Smooth muscle cell (in vitro differentiated cells): Measurements from ENCODE around the gene PAX3. TPM values are rescaled to one million over a fixed set of nuclear protein-coding genes. Genes with fewer than 3 reads are reported as not detected.

Source experiments
- DNase-seq: peaks from one replicate; lab custom pipeline; 2025; ENCODE audit not compliant: unreplicated experiment; lab: John Stamatoyannopoulos, UW
- H2AFZ ChIP-seq: fragments of 200-600 bp; sonication (generic); 2 replicates; pipeline ENCODE4 v1.6.0; 2016; ENCODE audit warnings: antibody characterized with exemption, low read depth, mild to moderate bottlenecking
- H3F3A ChIP-seq: fragments of 200-600 bp; sonication (generic); 2 replicates; pipeline ENCODE4 v1.6.0; 2017; ENCODE audit warnings: antibody characterized with exemption, low read depth
- H3K27ac ChIP-seq: fragments of 200-600 bp; sonication (generic); 2 replicates; pipeline ENCODE4 v1.5.1; 2016; ENCODE audit warnings: low read depth, mild to moderate bottlenecking
- H3K27me3 ChIP-seq: fragments of 200-600 bp; sonication (generic); 2 replicates; pipeline ENCODE4 v1.6.1; 2016; ENCODE audit warnings: low read depth, mild to moderate bottlenecking
- H3K36me3 ChIP-seq: fragments of 200-600 bp; sonication (generic); 2 replicates; pipeline ENCODE4 v1.5.1; 2016; ENCODE audit warnings: low read depth
- H3K4me1 ChIP-seq: fragments of 200-600 bp; sonication (generic); 2 replicates; pipeline ENCODE4 v1.5.1; 2016; ENCODE audit warnings: low read depth
- H3K4me2 ChIP-seq: fragments of 200-600 bp; sonication (generic); 2 replicates; pipeline ENCODE4 v1.6.0; 2016; ENCODE audit warnings: mild to moderate bottlenecking
- H3K4me3 ChIP-seq: fragments of 200-600 bp; sonication (generic); 2 replicates; pipeline ENCODE4 v1.5.1; 2016; ENCODE audit warnings: mild to moderate bottlenecking
- H3K79me2 ChIP-seq: fragments of 200-600 bp; sonication (generic); 2 replicates; pipeline ENCODE4 v1.6.0; 2016; ENCODE audit warnings: low read depth, mild to moderate bottlenecking
- H3K9ac ChIP-seq: fragments of 200-600 bp; sonication (generic); 2 replicates; pipeline ENCODE4 v1.6.0; 2016; ENCODE audit warnings: low read depth
- H3K9me3 ChIP-seq: fragments of 200-600 bp; sonication (generic); replicated peaks from 2 replicates; pipeline ENCODE4 v1.5.1; 2016; ENCODE audit warnings: low read depth
- H4K20me1 ChIP-seq: fragments of 200-600 bp; sonication (generic); 2 replicates; pipeline ENCODE4 v1.6.0; 2016; ENCODE audit warnings: low read depth
- CTCF ChIP-seq: fragments of 200-600 bp; sonication (generic); IDR thresholded peaks from 2 replicates; pipeline ENCODE4 v1.5.1; 2017; ENCODE audit warnings: borderline replicate concordance, mild to moderate bottlenecking, antibody characterized with exemption; ENCODE audit not compliant: insufficient read depth, poor library complexity, severe bottlenecking
- WGBS: methylation state at CpG from one replicate; pipeline ENCODE4 v1.1.7; 2016; ENCODE audit warnings: low lambda C conversion rate; 5-methylcytosine and 5-hydroxymethylcytosine counted together
- polyA plus RNA-seq: library from polyadenylated mRNA; unstranded; fragments of >200 nt; fragmentation: Nextera tagmentation; extraction: Ambion mirVana; gene quantifications from 2 replicates; pipeline ENCODE4 v1.2.1, GENCODE V29; 2016
- total RNA-seq: library from RNA; depleted of rRNA; stranded (reverse); fragments of >200 nt; gene quantifications from 2 replicates; pipeline ENCODE4 v1.2.3, GENCODE V29; 2014

PAX3 gene
- total and polyA plus RNA-seq, 2 experiments from 2014 or later: 0.94 TPM; not detected in 1

GRCh38 chr2:222203041-222203440 is 95.8 kb downstream of the PAX3 start:
- Histone ChIP-seq H3K27ac (no peak overlapping the region), H3K4me3 (no peak overlapping the region), H3K36me3 (no peaks in the 10 kb centered on the region), H3F3A (no peaks in the 10 kb centered on the region), H4K20me1 (no peaks in the 10 kb centered on the region), H2AFZ (no peak overlapping the region), H3K79me2 (no peaks in the 10 kb centered on the region), H3K4me2 (no peak overlapping the region), H3K9me3 (no peaks in the 10 kb centered on the region), H3K9ac (no peak overlapping the region), H3K4me1 (peaks cover 4% of the 10 kb centered on the region), H3K27me3 (peaks cover 70% of the 10 kb centered on the region)
- 83% methylated on average over 4 of the region's 4 CpGs for WGBS
- no peak for TF ChIP-seq CTCF
- no peak for DNase-seq

- no peaks in the 10 kb centered on the region for H4K20me1 ChIP-seq
These were observed 102.6 kb downstream of the PAX3 start for GRCh38 chr2:222196159-222196558.

GRCh38 chr2:222194669-222195068 is 104.1 kb downstream of the PAX3 start:
- no peaks in the 10 kb centered on the region for H3K4me1 ChIP-seq
- no peaks in the 10 kb centered on the region for H3K9me3 ChIP-seq
- no peaks in the 10 kb centered on the region for H4K20me1 ChIP-seq
- no peak overlapping the region for H3K4me3 ChIP-seq
- peak overlapping the region; percentile 4 for H3K4me2 ChIP-seq
- no peak overlapping the region for H3K27ac ChIP-seq
- H3K27me3 ChIP-seq: peaks cover 23% of the 10 kb centered on the region
- H3K36me3 ChIP-seq: no peaks in the 10 kb centered on the region
- no peak for TF ChIP-seq CTCF
- no peak overlapping the region for H3K9ac ChIP-seq
- H2AFZ ChIP-seq: no peak overlapping the region
- H3K79me2 ChIP-seq: no peaks in the 10 kb centered on the region
- no peak for DNase-seq
- H3F3A ChIP-seq: no peaks in the 10 kb centered on the region
- WGBS: 92% methylated on average over 5 of the region's 5 CpGs

More at GRCh38 chr2:222196159-222196558, 102.6 kb downstream of the PAX3 start:
- H3K79me2 ChIP-seq: no peaks in the 10 kb centered on the region
- H3K27ac ChIP-seq: no peak overlapping the region
- WGBS: 86% methylated on average over 7 of the region's 7 CpGs
- H3K4me3 ChIP-seq: no peak overlapping the region
- no peaks in the 10 kb centered on the region for H3K9me3 ChIP-seq
- no peak overlapping the region for H2AFZ ChIP-seq
- no peaks in the 10 kb centered on the region for H3K4me1 ChIP-seq
- TF ChIP-seq CTCF: no peak
- no peaks in the 10 kb centered on the region for H3K36me3 ChIP-seq
- DNase-seq: no peak
- H3K4me2 ChIP-seq: no peak overlapping the region
- peaks cover 28% of the 10 kb centered on the region for H3K27me3 ChIP-seq
- no peak overlapping the region for H3K9ac ChIP-seq
- no peaks in the 10 kb centered on the region for H3F3A ChIP-seq

GRCh38 chr2:222193328-222193983 is 105.3 kb downstream of the PAX3 start:
- 6% methylated on average over 5 of the region's 5 CpGs for WGBS
- H3K36me3 ChIP-seq: no peaks in the 10 kb centered on the region
- H3K4me3 ChIP-seq: no peak overlapping the region
- TF ChIP-seq CTCF: no peak
- no peak overlapping the region for H3K9ac ChIP-seq
- no peaks in the 10 kb centered on the region for H3K9me3 ChIP-seq
- peak overlapping the region; percentile 35 for H3K4me2 ChIP-seq
- peaks cover 21% of the 10 kb centered on the region for H3K27me3 ChIP-seq
- no peaks in the 10 kb centered on the region for H3F3A ChIP-seq
- H3K27ac ChIP-seq: no peak overlapping the region
- H4K20me1 ChIP-seq: no peaks in the 10 kb centered on the region
- H3K79me2 ChIP-seq: no peaks in the 10 kb centered on the region
- DNase-seq: no peak
- no peaks in the 10 kb centered on the region for H3K4me1 ChIP-seq
- no peak overlapping the region for H2AFZ ChIP-seq
